ENCODE data around the gene ENHO. TPM values are rescaled to one million over a fixed set of nuclear protein-coding genes. Genes with fewer than 3 reads are reported as not detected.
A peak's percentile ranks its signal among the peaks of the same experiment; 100 is the strongest.

The ENHO gene
- total and polyA plus RNA-seq, 10 of the 15 experiments (the other 5 are each of a cell fraction or from before 2014, with no cell fraction given): not detected

GRCh38 chr9:34522971-34523797 is at the start of gene ENHO (continued):
- TF ChIP-seq ZNF687 (IDR thresholded peaks at IDR 0.05) (no peak), IKZF2 (IDR thresholded peaks at IDR 0.05) (no peak), FOS (IDR thresholded peaks at IDR 0.05; ENCODE audit: borderline replicate concordance, extremely low read depth, insufficient read length) (no peak), JUND (IDR thresholded peaks at IDR 0.05; ENCODE audit: low read depth, low read length) (no peak), JUNB (IDR thresholded peaks at IDR 0.05) (no peak), NR2F1 (conservative IDR thresholded peaks at IDR 0.05) (peak; percentile 56), PAX8 (IDR thresholded peaks at IDR 0.05) (no peak), GATAD2B (conservative IDR thresholded peaks at IDR 0.05; ENCODE audit: low read depth) (0 out of 2 replicates have a peak, but pooled peaks have one; percentile 30), ZZZ3 (IDR thresholded peaks at IDR 0.05; ENCODE audit: control insufficient read depth, insufficient read length, low read depth) (no peak), SP1 (IDR thresholded peaks at IDR 0.05; ENCODE audit: low read depth, low read length) (no peak), ZBED1 (IDR thresholded peaks at IDR 0.05; ENCODE audit: borderline replicate concordance) (no peak), IKZF1 (conservative IDR thresholded peaks at IDR 0.05) (peak; percentile 32; the same call in 1 of the 2 replicates), MXI1 (IDR thresholded peaks at IDR 0.05; ENCODE audit: low read depth, low read length) (no peak), KLF5 (IDR thresholded peaks at IDR 0.05; ENCODE audit: partially characterized antibody) (no peak)
- TF ChIP-seq, protein P1, sequence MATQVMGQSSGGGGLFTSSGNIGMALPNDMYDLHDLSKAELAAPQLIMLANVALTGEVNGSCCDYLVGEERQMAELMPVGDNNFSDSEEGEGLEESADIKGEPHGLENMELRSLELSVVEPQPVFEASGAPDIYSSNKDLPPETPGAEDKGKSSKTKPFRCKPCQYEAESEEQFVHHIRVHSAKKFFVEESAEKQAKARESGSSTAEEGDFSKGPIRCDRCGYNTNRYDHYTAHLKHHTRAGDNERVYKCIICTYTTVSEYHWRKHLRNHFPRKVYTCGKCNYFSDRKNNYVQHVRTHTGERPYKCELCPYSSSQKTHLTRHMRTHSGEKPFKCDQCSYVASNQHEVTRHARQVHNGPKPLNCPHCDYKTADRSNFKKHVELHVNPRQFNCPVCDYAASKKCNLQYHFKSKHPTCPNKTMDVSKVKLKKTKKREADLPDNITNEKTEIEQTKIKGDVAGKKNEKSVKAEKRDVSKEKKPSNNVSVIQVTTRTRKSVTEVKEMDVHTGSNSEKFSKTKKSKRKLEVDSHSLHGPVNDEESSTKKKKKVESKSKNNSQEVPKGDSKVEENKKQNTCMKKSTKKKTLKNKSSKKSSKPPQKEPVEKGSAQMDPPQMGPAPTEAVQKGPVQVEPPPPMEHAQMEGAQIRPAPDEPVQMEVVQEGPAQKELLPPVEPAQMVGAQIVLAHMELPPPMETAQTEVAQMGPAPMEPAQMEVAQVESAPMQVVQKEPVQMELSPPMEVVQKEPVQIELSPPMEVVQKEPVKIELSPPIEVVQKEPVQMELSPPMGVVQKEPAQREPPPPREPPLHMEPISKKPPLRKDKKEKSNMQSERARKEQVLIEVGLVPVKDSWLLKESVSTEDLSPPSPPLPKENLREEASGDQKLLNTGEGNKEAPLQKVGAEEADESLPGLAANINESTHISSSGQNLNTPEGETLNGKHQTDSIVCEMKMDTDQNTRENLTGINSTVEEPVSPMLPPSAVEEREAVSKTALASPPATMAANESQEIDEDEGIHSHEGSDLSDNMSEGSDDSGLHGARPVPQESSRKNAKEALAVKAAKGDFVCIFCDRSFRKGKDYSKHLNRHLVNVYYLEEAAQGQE (IDR thresholded peaks at IDR 0.05; ENCODE audit: low read depth, low read length): no peak
- TF ChIP-seq, protein P2, sequence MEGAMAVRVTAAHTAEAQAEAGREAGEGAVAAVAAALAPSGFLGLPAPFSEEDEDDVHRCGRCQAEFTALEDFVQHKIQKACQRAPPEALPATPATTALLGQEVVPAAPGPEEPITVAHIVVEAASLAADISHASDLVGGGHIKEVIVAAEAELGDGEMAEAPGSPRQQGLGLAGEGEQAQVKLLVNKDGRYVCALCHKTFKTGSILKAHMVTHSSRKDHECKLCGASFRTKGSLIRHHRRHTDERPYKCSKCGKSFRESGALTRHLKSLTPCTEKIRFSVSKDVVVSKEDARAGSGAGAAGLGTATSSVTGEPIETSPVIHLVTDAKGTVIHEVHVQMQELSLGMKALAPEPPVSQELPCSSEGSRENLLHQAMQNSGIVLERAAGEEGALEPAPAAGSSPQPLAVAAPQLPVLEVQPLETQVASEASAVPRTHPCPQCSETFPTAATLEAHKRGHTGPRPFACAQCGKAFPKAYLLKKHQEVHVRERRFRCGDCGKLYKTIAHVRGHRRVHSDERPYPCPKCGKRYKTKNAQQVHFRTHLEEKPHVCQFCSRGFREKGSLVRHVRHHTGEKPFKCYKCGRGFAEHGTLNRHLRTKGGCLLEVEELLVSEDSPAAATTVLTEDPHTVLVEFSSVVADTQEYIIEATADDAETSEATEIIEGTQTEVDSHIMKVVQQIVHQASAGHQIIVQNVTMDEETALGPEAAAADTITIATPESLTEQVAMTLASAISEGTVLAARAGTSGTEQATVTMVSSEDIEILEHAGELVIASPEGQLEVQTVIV (IDR thresholded peaks at IDR 0.05; ENCODE audit: borderline replicate concordance, partially characterized antibody): no peak
- TF ChIP-seq, protein P3, sequence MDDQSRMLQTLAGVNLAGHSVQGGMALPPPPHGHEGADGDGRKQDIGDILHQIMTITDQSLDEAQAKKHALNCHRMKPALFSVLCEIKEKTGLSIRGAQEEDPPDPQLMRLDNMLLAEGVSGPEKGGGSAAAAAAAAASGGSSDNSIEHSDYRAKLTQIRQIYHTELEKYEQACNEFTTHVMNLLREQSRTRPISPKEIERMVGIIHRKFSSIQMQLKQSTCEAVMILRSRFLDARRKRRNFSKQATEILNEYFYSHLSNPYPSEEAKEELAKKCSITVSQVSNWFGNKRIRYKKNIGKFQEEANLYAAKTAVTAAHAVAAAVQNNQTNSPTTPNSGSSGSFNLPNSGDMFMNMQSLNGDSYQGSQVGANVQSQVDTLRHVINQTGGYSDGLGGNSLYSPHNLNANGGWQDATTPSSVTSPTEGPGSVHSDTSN (IDR thresholded peaks at IDR 0.05; ENCODE audit: insufficient replicate concordance, low read depth, low read length): no peak

Measured in GM12878 (cell line).